ENCODE data around the gene SYNJ2. TPM values are rescaled to one million over a fixed set of nuclear protein-coding genes. Genes with fewer than 3 reads are reported as not detected.

Gene SYNJ2
- total and polyA plus RNA-seq, 4 donors, result 3.4 to 8.8 (median 4.8) TPM

DNA sequence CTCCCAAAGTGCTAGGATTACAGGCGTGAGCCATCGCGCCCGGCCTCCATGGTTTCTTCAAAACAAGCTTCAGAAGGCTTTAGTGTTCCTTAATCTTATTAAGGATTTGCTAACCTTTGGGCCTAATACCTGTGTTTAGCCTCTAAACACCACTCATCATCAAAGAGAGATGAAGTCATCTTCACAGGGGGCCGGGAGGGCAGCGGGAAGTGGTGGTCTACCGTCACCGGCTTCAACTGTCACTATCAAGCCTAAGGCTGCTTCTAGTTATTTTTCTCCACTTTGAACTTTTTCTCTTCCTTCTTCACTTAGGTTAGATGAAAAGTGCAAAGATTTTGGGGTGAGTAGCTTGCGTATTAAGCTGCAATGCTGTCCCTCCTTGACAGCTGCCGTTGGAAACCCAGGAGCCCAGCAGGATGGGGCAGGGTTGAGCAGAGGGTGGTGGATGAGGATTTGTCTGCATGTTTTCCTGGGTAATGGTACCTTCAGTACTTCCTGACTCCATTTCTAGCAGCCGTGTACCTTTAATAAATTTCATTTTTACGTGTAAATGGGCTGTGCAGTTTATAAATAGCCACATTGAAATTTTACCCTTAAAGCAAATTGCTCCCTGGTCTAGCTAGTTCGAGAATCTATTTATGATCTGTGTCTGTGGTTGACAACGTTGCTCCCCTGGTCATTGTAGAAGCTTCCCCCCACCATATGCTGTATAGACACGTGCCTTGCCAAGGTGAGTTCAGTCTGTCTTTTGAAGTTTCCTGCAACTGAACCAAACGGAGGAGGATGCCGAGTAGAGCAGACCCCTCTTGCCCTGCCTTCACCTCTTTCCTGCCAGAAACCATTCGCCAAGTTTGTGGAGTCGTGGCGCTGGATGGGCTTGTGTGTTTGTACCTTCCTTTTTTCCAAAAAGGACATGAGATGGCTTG, 64.8 kb downstream of the SYNJ2 start:
- no peak overlapping the region for H3K4me3 ChIP-seq
- TF ChIP-seq CTCF (IDR thresholded peaks at IDR 0.05; ENCODE audit: control extremely low read depth, extremely low read depth), result no peak
- no peaks in the 10 kb centered on the region for H3K9me3 ChIP-seq (ENCODE audit: control insufficient read depth in 4 of 4, insufficient read depth in 3 of 4, low read length in 3 of 4)
- peak overlapping the region in 1 of 2 donors; percentile 43 for H3K27ac ChIP-seq (ENCODE audit: low read depth in 1 of 2, low read length in 1 of 2)
- no peaks in the 10 kb centered on the region for H3K36me3 ChIP-seq (ENCODE audit: control insufficient read depth in 4 of 4, insufficient read depth in 4 of 4, low read length in 4 of 4)
- H3K9ac ChIP-seq (ENCODE audit: insufficient read depth in 1 of 2, low read length in 2 of 2), result no peak overlapping the region
- DNase-seq (no peak), ATAC-seq (ENCODE audit: insufficient read depth, low FRiP score) (no peak)
- 89% methylated on average over 20 of the region's 20 CpGs for WGBS, 2 donors
- no peaks in the 10 kb centered on the region for H3K27me3 ChIP-seq (ENCODE audit: control insufficient read depth in 3 of 3, insufficient read depth in 3 of 3, low read length in 2 of 3)
- peaks cover 0 to 5% (median 0%) of the 10 kb centered on the region in 5 donors for H3K4me1 ChIP-seq (ENCODE audit: control insufficient read depth in 5 of 5, insufficient read depth in 5 of 5, low read length in 5 of 5)

- no peak overlapping the region for H3K9ac ChIP-seq (ENCODE audit: insufficient read depth in 1 of 2, low read length in 2 of 2)
- peaks cover 0 to 4% (median 0%) of the 10 kb centered on the region in 5 donors for H3K4me1 ChIP-seq (ENCODE audit: control insufficient read depth in 5 of 5, insufficient read depth in 5 of 5, low read length in 5 of 5)
- H3K9me3 ChIP-seq (ENCODE audit: control insufficient read depth in 4 of 4, insufficient read depth in 3 of 4, low read length in 3 of 4), result no peaks in the 10 kb centered on the region
- no peaks in the 10 kb centered on the region for H3K27me3 ChIP-seq (ENCODE audit: control insufficient read depth in 3 of 3, insufficient read depth in 3 of 3, low read length in 2 of 3)
- H3K27ac ChIP-seq (ENCODE audit: low read depth in 1 of 2, low read length in 1 of 2), result peak overlapping the region in 1 of 2 donors; percentile 43
- H3K4me3 ChIP-seq, result no peak overlapping the region
- 76 to 81% methylated on average over 10 of the region's 10 CpGs for WGBS, 2 donors
- no peak for ATAC-seq (ENCODE audit: insufficient read depth, low FRiP score)
- DNase-seq, result no peak
- no peaks in the 10 kb centered on the region for H3K36me3 ChIP-seq (ENCODE audit: control insufficient read depth in 4 of 4, insufficient read depth in 4 of 4, low read length in 4 of 4)
- no peak for TF ChIP-seq CTCF (IDR thresholded peaks at IDR 0.05; ENCODE audit: control extremely low read depth, extremely low read depth)
These were observed 65.5 kb downstream of the SYNJ2 start for GRCh38 chr6:158047127-158047518.

DNA sequence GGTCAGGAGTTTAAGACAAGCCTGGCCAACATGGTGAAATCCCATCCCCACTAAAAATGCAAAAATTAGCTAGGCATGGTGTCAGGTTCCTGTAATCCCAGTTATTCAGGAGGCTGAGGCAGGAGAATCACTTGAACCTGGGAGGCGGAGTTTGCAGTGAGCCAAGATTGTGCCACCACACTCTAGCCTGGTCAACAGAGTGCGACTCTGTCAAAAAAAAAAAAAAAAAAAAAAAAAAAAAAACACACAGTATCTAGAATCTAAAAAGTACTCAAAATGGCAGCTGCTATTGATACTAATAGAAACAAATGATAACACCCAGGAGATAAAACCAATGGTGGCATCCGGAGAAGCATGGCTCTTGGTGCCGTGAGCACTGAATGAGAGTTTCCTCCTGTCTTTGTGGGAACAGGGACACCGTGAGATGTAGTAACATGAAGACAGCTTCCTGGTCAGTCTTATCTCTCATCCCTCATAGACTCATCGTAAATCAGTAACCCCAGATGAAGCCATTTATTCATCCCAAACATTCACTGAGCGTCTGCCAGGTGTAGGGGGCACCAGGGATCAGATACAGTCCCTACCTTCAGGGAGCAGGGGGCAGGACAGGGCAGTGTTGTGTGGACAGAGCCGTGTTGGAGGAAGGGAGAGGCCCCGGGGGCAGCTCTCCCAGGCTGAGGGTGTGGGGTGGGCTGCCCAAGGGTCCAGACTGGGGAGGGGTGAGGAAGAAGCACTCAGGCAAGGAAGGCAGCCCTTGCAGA, 66.1 kb downstream of the SYNJ2 start:
- no peak for DNase-seq
- H3K36me3 ChIP-seq (ENCODE audit: control insufficient read depth in 4 of 4, insufficient read depth in 4 of 4, low read length in 4 of 4), result no peaks in the 10 kb centered on the region
- no peaks in the 10 kb centered on the region for H3K27me3 ChIP-seq (ENCODE audit: control insufficient read depth in 3 of 3, insufficient read depth in 3 of 3, low read length in 2 of 3)
- 78 to 82% methylated on average over 9 of the region's 9 CpGs for WGBS, 2 donors
- no peak overlapping the region for H3K4me3 ChIP-seq
- no peak overlapping the region for H3K27ac ChIP-seq (ENCODE audit: low read depth in 1 of 2, low read length in 1 of 2)
- no peak for TF ChIP-seq CTCF (IDR thresholded peaks at IDR 0.05; ENCODE audit: control extremely low read depth, extremely low read depth)
- no peak overlapping the region for H3K9ac ChIP-seq (ENCODE audit: insufficient read depth in 1 of 2, low read length in 2 of 2)
- peaks cover 0 to 4% (median 0%) of the 10 kb centered on the region in 5 donors for H3K4me1 ChIP-seq (ENCODE audit: control insufficient read depth in 5 of 5, insufficient read depth in 5 of 5, low read length in 5 of 5)
- ATAC-seq (ENCODE audit: insufficient read depth, low FRiP score), result no peak
- no peaks in the 10 kb centered on the region for H3K9me3 ChIP-seq (ENCODE audit: control insufficient read depth in 4 of 4, insufficient read depth in 3 of 4, low read length in 3 of 4)

Data from lung (tissue), 12 donors.